NCI-H2107 treated with DMSO at 0.1 percent for 48 hours (cell line): Measurements from ENCODE around the gene EHBP1.
"Not testable (repeated sequence)": the region's sequence is repeated elsewhere in the genome, so short reads cannot be mapped to it uniquely, and the experiment has no call there.

Source experiments
- DNase-seq: peaks from one replicate; lab custom pipeline; 2025; ENCODE audit not compliant: unreplicated experiment; lab: John Stamatoyannopoulos, UW

Gene EHBP1

DNA sequence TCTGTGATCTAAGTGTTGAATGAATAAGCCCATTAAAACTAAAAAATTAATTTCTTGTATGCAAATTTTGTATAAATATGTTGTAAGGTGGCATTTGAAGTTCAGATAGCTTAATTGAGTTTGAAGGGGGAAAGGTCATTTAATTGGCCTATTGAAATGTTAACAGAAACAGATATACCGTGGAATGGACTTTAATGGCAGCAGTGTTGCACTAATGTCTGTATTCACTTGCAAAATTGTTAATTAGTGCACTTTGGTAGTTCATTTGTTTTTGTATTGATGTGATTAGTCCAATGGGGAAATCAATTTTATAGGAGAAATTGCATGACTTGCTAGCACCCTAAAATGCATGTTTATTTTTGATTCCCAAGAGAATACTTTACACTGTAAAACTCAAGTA lies 303.3 kb downstream of the EHBP1 start:
- no peak for DNase-seq

DNA sequence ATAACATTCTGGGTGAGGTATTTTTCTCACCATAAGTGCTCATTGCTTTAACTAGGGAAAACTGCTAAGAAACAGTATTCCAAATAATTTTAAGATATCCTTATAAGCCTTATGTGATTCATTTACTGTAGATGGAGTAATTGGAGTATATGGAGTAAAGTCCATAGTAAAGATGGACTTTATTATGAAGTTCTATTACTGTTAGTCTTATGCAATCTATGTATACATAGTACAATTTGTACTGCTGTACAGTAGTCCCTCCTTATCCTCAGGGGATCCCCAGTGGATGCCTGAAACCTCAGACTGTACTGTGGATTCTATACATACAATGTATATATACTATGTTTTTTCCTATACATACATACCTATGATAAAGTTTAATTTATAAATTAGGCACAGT lies 304.0 kb downstream of the EHBP1 start:
- DNase-seq = no peak

DNA sequence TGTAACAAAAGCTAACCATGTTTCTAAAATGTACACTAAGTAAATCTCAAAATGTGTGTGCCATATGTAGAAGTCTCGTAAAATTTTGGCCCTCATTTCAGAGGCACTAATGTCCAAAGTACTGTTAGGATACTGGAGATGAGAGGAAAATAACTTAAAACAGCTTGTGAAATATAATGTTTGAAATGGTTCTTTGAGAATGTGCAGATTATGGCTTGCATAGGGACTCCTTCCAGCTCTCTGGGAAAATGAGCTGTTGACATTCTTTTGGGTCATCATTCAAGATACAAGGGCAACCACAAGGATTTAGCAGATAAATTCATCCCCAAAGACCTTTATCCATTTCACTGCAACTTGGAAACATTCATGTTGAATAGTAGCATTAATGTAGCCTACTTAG lies 307.0 kb downstream of the EHBP1 start:
- DNase-seq = no peak

DNA sequence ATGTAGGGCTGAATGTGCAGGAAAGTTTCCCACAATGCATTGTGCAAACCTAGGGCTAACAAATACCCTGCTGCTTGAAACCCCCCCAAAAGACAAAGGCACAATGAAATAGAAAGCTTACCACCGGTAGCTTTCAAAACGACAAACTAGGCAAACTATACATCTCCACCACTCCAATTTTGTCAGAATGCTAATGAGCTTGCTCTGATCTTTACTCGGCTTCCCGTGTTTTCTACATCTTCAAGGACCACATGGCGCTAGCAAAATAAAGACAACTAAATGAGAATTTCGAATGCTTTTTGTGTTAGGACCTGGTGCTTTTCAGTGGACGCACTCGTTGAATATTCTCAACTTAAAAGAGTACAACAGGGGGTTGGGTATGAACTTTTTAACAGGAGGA lies 307.9 kb downstream of the EHBP1 start:
- DNase-seq = no peak

DNA sequence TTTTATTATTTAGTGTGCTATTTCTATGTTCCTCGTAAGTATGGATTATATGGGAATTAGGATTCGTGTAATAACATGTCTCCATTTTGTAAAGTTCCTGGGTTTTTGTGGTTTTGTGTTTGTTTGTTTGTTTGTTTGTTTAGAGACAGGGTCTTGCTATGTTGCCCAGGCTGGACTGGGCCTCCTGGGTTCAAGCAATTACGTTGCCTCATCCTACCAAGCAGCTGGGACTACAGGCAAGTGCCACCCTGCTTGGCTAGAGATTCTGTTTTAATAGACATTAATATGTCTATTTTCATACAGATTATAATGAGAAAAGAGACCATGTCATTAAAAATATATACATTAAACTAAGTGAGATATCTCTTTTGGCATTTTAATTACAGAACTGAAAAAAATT lies 309.9 kb downstream of the EHBP1 start:
- DNase-seq = no peak

DNA sequence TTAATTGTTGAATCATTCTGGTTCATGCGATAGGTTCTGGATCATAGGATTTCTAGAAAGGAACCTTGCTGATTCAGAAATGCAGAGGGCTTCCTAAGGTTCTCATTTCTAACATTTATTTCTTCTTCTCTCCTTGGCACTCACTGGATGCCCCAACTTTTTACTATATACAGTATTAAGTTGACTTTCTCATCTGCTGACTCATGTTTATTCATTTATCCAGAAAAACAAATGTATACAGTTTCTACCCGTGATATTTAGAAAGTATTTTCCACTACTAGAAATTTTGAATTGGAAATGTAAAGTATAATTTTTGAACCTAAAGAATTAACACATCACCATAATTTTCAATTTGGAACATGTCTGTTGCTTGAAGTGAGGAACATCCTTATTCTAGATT lies 312.9 kb downstream of the EHBP1 start:
- DNase-seq = no peak

DNA sequence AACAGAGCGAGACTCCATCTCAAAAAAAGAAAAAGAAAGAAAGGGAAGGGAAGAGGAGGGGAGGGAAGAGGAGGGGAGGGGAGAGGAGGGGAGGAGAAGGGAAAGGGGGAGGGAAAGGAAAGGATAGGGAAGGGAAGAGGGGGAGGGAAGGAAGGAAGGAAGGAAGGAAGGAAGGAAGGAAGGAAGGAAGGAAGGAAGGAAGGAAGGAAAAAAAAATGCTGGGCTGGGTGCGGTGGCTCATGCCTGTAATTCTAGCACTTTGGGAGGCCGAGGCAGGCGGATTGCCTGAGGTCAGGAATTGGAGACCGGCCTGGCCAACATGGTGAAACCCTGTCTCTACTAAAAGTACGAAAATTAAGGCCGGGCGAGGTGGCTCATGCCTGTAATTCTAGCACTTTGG lies 314.2 kb downstream of the EHBP1 start:
- not testable (repeated sequence) for DNase-seq

DNA sequence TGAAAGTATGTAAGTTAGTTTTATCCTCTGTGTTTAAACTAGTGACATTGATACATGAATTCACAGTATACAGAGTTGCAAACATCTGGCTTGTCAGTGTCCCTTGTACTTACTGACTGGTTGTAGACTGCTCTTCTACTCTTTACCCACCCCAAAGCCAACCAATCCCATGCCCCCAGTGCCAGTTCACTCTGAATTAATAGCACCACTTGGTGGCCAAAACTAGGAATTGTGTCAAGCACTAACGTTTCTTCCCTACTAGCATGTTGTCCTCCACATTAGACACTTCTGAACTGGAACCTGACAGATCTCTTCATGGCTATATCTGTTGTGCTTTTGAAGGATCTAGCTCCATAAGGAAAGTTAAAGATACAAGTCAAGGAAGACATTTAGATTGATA lies 317.9 kb downstream of the EHBP1 start:
- DNase-seq = no peak

DNA sequence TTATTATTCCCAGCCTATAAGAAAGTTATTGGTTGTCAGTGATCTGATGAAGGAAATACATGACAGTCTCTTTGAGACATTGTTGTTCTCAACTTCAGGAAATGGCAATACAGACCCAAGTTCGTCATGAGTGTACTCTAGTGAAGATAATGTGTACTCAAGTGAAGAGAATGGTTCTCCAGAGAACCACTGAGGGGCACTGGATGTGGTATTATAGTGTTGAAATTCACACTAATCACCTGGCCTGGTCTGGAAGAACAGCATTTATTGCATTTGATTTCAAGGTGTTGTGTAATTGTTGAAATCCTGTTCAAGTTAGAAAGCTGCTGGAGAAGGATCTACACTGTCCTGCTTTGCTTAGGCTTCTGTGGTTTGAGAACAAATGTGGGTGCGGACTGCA lies 321.7 kb downstream of the EHBP1 start:
- no peak for DNase-seq

DNA sequence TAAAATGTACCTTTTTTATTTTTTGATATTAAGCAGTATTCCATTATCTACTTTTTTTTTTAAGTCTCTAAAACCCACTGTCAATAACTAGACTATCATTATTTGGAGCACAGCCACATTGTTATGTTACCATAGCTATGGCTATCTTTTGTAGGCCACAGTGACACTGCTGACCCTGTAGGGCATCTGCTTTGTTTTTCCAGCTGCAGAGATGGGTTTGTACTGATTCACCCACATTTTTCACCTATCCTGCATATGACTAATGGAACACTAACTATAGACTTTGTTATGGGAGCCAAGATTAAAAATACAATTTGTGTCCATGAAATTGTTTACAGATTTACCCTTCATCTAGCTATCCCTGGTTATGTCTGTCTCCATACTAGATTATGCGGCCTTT lies 323.5 kb downstream of the EHBP1 start:
- no peak for DNase-seq

DNA sequence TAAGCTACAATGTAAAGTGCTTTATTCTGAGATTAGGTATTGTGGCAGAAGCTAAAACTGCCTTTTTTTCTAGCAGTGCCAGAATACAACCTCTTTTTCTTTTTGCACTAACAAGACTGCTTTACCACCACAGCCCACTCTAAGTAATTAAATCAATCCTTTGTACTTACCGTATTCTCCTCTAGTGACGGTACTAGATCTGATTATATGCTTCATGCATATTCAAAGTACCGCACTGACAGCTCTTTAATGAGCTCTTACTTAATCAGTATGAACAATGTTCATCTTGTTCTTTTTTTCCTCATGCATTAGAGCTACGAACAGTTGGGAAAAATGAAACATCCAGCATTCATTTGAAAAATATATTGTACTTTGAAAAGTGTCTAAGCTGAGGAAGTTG lies 329.0 kb downstream of the EHBP1 start:
- no peak for DNase-seq

DNA sequence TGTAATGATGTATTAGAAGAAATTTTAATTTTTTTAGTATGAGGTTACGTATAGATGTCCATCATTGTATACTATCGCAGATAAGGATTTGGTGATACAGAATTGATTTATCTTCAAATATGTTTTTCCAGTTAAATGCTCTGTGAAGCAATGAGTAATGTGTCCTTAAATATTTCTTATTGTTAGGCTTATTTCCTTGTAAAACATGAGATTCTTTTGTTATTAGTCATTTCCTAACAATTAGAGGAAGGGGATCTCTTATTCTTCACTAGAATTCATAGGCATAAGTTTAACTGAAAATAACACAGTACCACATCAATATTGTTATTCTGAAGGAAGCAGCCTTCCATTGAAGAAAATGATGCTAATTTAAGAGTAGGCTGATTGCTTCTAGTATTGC lies 329.7 kb downstream of the EHBP1 start:
- no peak for DNase-seq

DNA sequence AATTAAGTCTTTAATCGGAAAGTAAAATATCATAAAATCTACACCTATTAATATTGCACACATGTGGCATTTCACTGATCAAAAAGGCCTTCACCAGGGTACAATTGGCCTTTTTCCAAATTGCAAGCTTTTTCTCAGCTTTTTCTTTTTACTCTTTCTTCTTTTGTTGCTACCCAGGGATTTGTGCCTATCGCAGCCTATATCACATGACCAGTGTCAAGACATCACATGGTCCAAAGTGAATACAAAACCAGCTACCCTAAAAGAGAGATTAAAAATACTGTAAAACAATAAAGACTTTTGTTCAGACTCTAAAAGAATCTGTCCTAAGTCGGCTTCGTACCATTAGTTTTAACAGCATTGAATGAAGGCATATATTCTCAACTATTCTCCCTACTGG lies 330.1 kb downstream of the EHBP1 start:
- DNase-seq = no peak

DNA sequence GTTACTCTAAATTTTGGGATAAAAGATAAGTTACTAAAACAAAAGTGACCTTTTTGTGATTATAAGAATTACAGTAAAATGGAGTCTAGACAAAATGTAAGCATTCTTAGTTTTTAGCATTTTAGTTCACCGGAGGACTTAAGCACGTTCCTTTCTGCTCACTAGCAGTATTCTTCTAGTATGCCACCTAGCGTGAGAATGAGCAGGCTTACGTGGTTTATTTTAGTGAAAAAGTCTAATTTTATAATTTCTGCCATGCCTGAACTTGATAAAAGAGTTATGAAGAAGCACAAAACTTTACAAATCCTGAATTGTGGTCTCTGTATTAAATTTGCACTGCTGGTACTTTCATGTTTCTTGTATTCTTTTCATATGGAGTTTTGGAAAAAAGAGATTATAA lies 332.5 kb downstream of the EHBP1 start:
- no peak for DNase-seq

DNA sequence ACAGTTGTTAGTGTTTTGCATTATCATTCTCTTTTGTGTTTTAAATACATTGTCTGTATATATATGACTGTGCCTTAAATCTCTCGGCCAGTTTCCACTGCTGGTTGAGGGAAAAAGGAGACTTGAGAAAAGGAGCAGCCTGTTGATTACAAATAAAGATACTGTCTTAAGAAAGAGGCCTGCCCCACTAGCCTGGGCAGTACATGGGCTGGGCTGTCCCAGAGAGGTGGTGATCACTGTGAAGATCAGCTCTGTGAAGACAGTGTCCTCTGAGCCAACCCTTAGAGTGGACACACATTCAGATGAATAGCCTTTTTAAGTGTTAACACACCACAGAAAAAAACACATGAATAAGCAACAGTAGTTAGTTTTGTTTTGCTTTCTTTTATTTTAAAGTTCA lies 335.1 kb downstream of the EHBP1 start:
- DNase-seq = no peak

DNA sequence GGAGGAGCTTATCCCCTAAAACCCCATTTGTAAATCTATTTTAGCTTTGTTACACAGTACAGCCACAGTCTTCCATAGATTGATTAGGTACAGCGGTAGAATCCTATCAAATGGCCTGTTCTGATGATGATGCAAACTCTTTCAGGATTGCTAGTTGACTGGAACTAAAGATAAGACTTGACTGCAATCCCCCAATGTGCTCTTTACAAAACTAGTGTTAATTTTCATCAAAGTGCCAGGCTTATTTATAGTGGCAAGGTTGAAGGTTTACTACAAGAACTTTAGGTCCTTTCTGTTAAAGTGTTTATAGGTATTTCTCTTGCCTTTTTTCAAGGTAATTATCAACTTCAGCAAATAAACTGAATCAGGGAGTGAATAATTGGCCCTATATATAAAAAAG lies 336.1 kb downstream of the EHBP1 start:
- no peak for DNase-seq

DNA sequence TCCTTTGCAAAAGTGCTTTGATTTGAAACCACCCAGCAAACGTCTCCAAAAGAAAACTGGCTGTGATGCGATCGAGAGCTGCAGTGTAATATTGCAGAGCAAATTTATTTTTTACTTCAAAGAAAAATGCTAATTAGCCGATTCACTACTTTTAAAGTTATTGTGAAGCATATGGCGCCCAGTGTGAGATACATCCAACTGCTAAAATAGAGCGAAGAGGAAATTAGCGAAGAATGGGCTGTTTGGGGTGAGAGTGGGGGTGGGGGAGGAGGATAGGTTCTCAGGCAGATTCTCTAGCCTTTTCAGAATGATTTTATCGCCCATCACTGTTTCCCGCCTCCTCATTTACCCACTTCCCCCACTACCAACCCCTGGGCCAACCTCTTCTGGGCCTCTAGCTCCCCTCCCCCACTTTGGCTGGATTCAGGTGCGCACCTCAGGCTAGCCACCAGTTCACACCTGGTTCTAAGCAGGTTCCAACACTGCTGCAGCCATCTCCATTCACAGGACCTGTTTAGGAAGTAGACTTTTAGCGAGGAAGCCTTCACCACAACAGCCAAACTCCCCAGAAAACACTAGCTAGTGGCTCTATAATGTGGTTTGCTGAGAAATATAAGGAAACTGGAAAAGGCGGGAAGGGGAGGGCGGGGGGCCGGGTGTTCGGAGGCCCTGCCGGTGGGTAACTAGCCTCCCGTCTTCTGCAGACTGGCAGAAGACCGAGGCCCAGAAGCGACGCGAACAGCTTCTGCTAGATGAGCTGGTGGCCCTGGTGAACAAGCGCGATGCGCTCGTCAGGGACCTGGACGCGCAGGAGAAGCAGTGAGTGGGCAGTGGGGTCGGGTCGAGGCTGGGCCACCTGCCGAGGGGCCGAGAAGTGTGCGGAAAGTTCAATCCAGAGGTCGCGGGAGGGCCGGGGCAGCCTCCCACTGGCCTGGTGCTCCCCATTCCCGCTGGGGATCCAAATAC lies 339.1 kb downstream of the EHBP1 start:
- DNase-seq = no peak

DNA sequence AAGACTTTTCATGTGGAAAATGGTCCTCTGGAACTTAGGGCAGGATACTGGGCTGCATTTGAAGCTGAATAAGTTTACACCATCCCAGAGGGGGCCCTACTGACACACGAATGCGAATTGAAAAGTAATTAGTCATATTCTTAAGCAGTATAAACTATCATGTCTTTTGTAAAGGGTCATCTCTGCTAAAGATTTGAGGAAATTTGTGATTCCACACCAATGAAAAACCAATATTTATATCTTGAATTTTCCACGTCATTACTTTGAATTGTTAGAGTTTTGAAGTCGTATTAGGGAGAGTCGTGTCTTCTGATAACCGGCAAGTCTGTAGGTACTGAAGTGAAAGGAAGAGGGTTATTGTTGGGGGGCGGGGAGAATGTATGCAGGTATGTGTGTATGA lies 341.0 kb downstream of the EHBP1 start:
- DNase-seq = no peak

DNA sequence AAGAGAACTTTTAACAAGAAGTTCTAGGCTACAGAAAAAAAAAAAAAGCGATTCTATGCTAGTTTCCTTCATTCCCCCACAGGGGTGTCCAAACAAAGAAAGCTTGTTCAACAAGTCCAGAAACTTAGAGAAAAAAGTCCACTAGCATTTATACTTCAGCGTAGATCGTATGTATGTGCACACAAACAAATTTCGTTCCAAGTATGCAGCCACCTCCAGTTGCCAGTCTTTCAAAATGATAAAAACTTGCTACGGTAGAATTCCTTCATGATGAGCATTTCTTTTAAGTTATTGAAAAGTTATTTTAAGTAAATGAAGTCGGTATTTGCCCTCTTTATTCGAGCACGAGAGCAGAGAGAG lies 341.4 kb downstream of the EHBP1 start:
- DNase-seq = no peak

DNA sequence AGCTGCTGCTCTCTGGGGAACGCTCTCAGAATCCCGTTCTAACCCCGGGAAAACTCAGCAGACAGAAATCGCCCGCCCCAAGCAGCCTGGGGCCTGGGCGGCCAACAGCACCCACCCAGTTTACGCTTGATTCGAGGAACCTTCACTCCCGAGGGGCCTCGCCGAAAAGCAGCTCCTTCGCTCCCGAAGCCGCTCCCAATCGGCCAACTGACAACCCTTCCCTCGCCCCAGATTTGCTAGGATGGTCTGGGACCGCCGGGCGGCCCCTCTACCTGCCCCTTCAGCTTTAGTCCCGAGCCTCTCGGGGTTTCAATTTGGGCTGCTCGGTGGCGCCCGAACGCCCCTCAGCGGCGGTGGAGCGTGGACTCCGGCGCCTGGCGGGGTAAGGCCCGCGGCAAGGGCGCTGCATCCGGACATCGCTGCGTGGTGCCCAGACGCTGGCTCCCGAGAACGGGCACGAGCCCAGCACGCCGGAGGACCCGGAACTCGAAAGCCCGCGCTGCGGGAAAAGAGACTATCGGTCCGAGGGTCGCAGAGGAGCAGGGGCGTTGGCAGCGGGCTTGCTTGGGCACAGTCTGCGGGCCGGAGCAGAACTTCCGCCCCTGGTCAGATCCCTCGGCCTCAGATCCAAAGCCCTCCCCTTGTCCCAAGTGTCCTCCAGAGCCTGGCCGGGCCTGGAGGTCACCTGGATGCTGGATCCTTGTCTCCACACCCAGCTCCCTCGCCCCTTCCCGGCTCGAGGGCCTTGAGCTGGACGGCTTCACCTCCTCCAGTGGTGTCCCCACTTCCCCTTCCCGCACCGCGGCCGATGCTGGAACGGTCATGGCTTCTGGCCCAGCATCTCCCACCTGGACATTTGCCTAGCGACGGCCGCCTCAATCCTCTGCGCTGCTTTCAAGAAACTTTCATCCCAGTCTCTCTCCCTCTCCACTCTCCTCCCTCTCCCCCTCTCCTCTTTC lies 342.1 kb downstream of the EHBP1 start:
- no peak for DNase-seq

DNA sequence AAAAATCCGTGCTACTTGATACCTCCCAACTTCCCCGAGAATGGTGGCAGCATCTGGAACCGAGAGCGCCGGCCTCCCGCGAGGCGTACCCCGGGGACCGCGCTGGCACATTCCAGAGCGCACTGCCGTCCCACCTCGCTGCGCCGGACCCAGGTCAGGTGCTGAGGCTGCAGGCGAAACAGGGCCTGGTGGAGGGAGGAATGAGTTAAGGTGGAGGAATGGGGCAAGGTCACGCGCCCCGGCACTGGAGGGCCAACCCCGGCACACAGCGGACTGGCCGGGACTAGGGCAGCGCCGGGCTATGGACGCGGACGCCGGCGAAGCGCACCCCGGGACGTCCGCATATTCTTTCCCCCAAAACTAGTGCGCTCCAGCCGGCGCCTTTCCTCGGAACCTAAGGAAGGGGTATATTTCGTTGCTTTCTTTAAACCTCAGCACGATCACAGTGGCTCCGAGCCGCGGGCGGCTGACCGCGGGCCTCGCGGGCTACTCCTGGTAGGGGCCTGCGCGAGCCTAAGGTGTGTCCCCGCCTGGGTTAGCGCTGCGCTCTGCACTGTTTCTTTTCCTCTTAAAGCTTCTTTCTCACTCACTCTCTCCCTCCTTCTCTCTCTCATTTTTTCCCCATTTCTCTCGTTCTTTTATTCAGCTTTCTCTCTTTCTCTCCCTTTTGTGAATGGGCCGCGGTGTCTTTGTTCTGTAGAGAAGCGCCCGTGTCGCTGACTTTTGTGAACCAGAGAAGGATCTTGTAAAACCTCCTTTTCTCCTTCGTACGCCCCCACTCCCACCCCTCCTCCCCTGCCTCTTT lies 343.1 kb downstream of the EHBP1 start:
- DNase-seq = no peak
